Suprapubic skin (tissue), 4 donors: ENCODE measurements around the gene P2RY14.

Experiments
- CTCF ChIP-seq, 2 donors: fragments of 200-600 bp in 1 of 2; fragments of 450-650 bp in 1 of 2; sonication (generic) in 1 of 2; IDR thresholded peaks; one replicate each; pipeline ENCODE4 v1.5.1; 2016 to 2019; ENCODE audit warnings: antibody characterized with exemption in 2 of 2, mild to moderate bottlenecking in 1 of 2, moderate library complexity in 1 of 2
- EP300 ChIP-seq: sonication (generic); formaldehyde crosslinking; IDR thresholded peaks from one replicate; pipeline ENCODE4 v1.6.1; 2017; ENCODE audit warnings: antibody characterized with exemption
- POLR2A ChIP-seq, 2 donors: fragments of 450-650 bp; IDR thresholded peaks; one replicate each; pipeline ENCODE4 v1.6.1; 2017; ENCODE audit warnings: antibody characterized with exemption in 2 of 2, mild to moderate bottlenecking in 2 of 2, moderate library complexity in 2 of 2
- POLR2AphosphoS5 ChIP-seq, 3 donors: sonication (generic); formaldehyde crosslinking; IDR thresholded peaks; one replicate each; pipeline ENCODE4 v1.6.1; 2017; ENCODE audit warnings: antibody characterized with exemption in 3 of 3

- TF ChIP-seq POLR2A (IDR thresholded peaks at IDR 0.05) (no peak), CTCF (IDR thresholded peaks at IDR 0.05) (no peak), EP300 (no peak), POLR2AphosphoS5 (IDR thresholded peaks at IDR 0.05) (no peak)
Measured at GRCh38 chr3:151297429-151297828, 19.1 kb upstream of the P2RY14 start.
